ENCODE measurements around the gene KRTAP5-2. TPM values are rescaled to one million over a fixed set of nuclear protein-coding genes. Genes with fewer than 3 reads are reported as not detected.

The KRTAP5-2 gene
- total RNA-seq, 2 donors from 2014 or later: not detected

DNA sequence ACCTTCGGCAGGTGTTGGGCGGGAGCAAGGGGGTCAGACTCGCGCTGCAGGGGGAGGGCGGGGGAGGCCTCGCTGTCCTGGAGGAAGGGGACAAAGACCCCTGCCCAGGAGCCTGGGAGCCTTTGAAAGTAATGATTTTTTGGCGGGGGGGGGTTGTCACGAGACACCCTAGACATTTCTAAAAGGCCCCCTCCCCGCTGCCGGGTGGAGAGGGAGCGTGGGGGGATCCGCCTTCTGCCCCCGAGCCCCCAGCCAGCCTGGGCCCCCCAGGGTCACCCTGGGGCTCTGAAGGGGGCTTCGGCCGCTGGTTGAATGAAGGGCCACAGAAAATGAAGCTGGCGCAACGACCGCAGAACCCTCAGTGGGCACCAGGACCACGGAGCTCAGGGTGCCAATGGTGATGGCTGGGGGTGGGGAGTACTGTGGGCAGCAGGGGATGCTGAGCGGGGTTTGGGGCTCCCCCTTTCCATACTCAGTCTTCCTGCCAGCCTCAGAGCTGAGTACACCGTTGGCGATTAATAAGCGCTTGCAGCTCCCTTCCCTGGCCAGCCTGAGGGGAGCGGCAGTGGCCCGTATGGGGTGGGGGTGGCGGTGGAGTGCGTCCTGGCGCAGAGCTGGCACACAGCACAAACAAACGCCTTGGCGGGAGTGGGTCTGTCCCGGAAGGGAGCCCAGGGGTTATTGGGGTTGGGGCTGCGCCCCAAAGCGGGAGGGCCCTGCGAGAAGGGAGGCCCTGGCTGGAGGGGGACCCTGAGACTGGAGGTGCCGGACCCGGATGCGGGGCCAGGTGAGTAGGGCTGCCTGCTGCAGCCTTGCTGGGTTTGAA is 24.8 kb downstream of the KRTAP5-2 start:
- Histone ChIP-seq H3K4me1 (peaks cover 0 to 54% of the 10 kb centered on the region in 2 donors), H3K9me3 (peaks cover 0 to 5% of the 10 kb centered on the region in 2 donors), H3K27ac (peak overlapping the region; percentile 91 to 93), H3K4me3 (peak overlapping the region; percentile 76 to 83), H3K27me3 (no peaks in the 10 kb centered on the region), H3K36me3 (no peaks in the 10 kb centered on the region)
- DNase-seq (ENCODE audit: low spot score): no peak
- TF ChIP-seq, protein P1, sequence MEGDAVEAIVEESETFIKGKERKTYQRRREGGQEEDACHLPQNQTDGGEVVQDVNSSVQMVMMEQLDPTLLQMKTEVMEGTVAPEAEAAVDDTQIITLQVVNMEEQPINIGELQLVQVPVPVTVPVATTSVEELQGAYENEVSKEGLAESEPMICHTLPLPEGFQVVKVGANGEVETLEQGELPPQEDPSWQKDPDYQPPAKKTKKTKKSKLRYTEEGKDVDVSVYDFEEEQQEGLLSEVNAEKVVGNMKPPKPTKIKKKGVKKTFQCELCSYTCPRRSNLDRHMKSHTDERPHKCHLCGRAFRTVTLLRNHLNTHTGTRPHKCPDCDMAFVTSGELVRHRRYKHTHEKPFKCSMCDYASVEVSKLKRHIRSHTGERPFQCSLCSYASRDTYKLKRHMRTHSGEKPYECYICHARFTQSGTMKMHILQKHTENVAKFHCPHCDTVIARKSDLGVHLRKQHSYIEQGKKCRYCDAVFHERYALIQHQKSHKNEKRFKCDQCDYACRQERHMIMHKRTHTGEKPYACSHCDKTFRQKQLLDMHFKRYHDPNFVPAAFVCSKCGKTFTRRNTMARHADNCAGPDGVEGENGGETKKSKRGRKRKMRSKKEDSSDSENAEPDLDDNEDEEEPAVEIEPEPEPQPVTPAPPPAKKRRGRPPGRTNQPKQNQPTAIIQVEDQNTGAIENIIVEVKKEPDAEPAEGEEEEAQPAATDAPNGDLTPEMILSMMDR (IDR thresholded peaks at IDR 0.05): no peak

DNA sequence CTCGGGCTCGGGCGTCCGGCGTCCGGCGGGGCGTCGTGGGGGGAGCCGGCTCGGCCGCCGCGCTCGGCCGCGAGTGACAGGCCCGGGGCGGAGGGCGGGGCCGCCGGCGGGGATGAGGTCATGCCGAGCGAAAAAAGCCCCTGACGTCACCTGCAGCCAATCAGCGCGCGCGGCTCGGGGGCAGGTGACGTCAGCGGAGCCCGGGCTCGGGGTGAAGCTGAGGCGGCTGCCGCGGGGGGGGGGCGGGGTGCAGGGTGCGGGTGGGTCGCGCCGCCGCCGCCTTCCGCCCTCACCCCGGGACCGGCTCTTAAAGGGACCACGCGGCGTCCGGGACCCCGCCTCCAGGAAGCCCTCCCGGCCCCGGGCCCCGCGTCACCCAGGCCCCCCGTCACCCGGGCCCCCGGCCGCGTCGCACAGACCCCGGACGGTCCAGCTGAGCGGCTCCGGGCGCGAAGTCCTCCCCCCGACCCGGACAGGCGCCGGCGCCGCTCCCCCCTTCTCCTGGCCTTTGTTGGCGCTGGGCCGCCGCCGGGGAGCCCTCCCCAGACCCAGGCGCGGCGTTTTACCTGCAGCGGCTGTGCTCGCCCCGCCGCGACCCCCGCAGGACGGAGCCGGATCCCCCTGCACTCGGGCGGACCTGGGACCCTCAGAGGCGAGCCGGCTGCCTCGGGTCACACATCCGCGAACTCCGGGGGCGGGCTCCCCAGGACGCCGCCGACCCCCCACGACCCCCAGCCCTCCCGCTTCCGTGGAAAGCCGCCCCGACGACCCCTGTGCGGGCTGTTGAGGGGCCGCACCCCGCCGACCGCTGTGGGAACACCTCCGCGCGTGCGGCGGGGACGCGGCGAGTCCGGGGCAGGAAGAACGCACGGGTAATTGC is 25.7 kb downstream of the KRTAP5-2 start, which contains the start of gene DUSP8:
DUSP8 (minus strand) TSS at position 75 of the 880 bp plus-strand sequence. CDS start 6,445 bp downstream, outside the sequence.
- Histone ChIP-seq H3K27ac (peak within 1 kb of the TSS; percentile 91 to 93), H3K36me3 (no peaks in the 10 kb centered on the region), H3K4me1 (peaks cover 0 to 61% of the 10 kb centered on the region in 2 donors), H3K27me3 (no peaks in the 10 kb centered on the region), H3K4me3 (peak within 1 kb of the TSS; percentile 82 to 83), H3K9me3 (no peaks in the 10 kb centered on the region)
- TF ChIP-seq, protein P1 (IDR thresholded peaks at IDR 0.05): no peak
- peak; percentile 92 for DNase-seq (ENCODE audit: low spot score)

GRCh38 chr11:1571760-1572196 is 26.3 kb downstream of the KRTAP5-2 start:
- peaks cover 0 to 68% of the 10 kb centered on the region in 2 donors for H3K4me1 ChIP-seq
- TF ChIP-seq, protein P1 (IDR thresholded peaks at IDR 0.05): no peak
- H3K9me3 ChIP-seq: no peaks in the 10 kb centered on the region
- H3K27ac ChIP-seq: peak overlapping the region; percentile 88 to 93
- H3K4me3 ChIP-seq: peak overlapping the region; percentile 72 to 82
- H3K27me3 ChIP-seq: no peaks in the 10 kb centered on the region
- H3K36me3 ChIP-seq: no peaks in the 10 kb centered on the region
- DNase-seq (ENCODE audit: low spot score): no peak

DNA sequence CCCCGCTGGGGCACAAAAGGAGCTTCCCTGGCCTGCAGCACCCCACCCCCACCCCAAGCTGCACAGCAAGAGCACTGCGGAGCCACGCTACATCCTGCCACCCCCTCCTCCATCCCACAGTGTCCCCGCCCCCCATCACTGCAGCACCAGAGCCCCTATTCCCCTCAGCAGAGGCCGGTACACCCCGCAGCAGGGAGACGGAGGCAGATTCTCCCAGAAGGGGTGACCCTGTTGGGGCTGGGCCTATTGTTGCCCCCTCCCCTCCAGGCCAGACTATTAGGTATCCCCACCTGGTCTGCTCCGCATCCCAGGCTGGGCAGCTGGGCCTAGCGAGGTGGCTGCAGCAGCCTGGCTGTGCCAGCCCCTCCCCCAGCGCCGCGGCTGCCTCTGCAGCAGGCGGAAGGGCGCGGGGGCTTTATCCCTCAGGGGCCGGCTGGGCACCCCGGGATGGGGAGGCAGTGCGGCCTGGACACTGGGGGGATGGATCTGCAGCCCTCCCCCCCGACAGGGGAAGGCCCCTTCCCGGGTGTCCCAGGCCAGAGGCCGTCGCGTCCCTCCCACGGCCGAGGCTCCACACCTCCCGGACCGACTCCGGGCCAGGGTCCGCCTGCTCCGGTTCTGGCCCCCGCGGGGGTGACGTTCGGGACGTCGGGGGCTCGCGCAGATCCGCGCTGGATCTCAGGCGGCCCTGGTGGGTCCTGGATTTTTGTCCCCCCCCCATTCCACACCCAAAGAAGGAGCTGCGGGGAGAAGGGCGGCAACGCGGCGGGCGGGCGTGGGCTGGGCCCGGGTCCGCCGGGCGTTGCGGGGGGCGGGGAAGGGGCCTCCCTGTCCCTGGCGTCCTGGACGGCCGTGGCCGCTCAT is 27.0 kb downstream of the KRTAP5-2 start:
- H3K4me1 ChIP-seq: peaks cover 0 to 68% of the 10 kb centered on the region in 2 donors
- H3K27me3 ChIP-seq: no peaks in the 10 kb centered on the region
- H3K36me3 ChIP-seq: no peaks in the 10 kb centered on the region
- DNase-seq (ENCODE audit: low spot score): no peak
- TF ChIP-seq, protein P1 (IDR thresholded peaks at IDR 0.05): no peak
- peak overlapping the region; percentile 88 to 93 for H3K27ac ChIP-seq
- H3K9me3 ChIP-seq: no peaks in the 10 kb centered on the region
- H3K4me3 ChIP-seq: peak overlapping the region; percentile 72 to 82

DNA sequence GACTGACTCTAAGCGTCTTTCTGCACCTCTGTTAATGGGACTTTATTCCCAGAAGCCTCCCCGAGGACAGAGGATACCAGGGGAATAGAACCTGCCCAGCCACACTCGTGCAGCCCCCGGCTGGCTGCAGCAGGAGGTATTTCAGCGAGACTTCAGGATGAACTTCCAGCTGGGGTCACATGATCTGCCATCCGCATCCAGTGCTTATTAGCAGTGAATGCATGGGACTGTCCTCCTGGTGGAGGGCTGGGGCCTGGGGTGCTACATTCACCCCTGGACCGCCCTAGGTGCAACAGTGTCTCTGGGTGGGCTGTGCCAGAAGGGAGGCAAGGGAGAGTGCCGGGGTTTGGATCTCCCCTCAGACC is 27.6 kb downstream of the KRTAP5-2 start:
- TF ChIP-seq, protein P1 (IDR thresholded peaks at IDR 0.05): no peak
- Histone ChIP-seq H3K27me3 (no peaks in the 10 kb centered on the region), H3K4me3 (peak overlapping the region in 1 of 2 donors; percentile 72), H3K36me3 (peaks cover under 1% of the 10 kb centered on the region), H3K9me3 (no peaks in the 10 kb centered on the region), H3K27ac (peak overlapping the region; percentile 88 to 93), H3K4me1 (peaks cover 0 to 69% of the 10 kb centered on the region in 2 donors)
- DNase-seq (ENCODE audit: low spot score): no peak

All from right atrium auricular region (tissue), 2 donors.